Right lobe of liver (tissue), 6 donors: Measurements from ENCODE around the gene ANKRD11. TPM values are rescaled to one million over a fixed set of nuclear protein-coding genes. Genes with fewer than 3 reads are reported as not detected.
A peak's percentile ranks its signal among the peaks of the same experiment; 100 is the strongest.

Source experiments
- ATAC-seq, 4 donors: fragments of 200-7000 bp; cut with Tn5 transposase; one replicate each; pipeline ENCODE4 v1.9.1; 2020; ENCODE audit warnings: mild to moderate bottlenecking in 4 of 4, moderate library complexity in 4 of 4
- DNase-seq, 3 donors: peaks; one replicate each; pipeline ENCODE4 v3.0.0-alpha.2; 2020
- H3K27ac ChIP-seq, 3 donors: fragments of 200-600 bp; one replicate each; pipeline ENCODE4 v1.8.0; 2022
- H3K27me3 ChIP-seq, 2 donors: fragments of 200-600 bp; one replicate each; pipeline ENCODE4 v1.8.0; 2022
- H3K36me3 ChIP-seq, 4 donors: fragments of 200-600 bp; sonication (generic) in 1 of 4; one replicate each; pipeline versions ENCODE4 v1.5.1 to v1.8.0; 2017 to 2022; ENCODE audit warnings: control low read depth in 1 of 4
- H3K4me1 ChIP-seq, 4 donors: fragments of 200-600 bp; sonication (generic) in 1 of 4; one replicate each; pipeline versions ENCODE4 v1.5.1 to v1.8.0; 2017 to 2022; ENCODE audit warnings: control low read depth in 1 of 4
- H3K4me3 ChIP-seq, 3 donors: fragments of 200-600 bp; one replicate each; pipeline ENCODE4 v1.8.0; 2022
- H3K9me3 ChIP-seq, 4 donors: fragments of 200-600 bp; sonication (generic) in 1 of 4; one replicate each; pipeline versions ENCODE4 v1.5.1 to v1.8.0; 2017 to 2022; ENCODE audit warnings: control low read depth in 1 of 4
- CTCF ChIP-seq, 4 donors: fragments of 200-600 bp in 3 of 4; fragments of 450-650 bp in 1 of 4; IDR thresholded peaks; one replicate each; pipeline versions ENCODE4 v1.5.1 to v1.8.0; 2016 to 2022; ENCODE audit warnings: antibody characterized with exemption in 4 of 4, mild to moderate bottlenecking in 2 of 4
- POLR2A ChIP-seq: fragments of 450-650 bp; IDR thresholded peaks from one replicate; pipeline ENCODE4 v1.6.1; 2017; ENCODE audit warnings: antibody characterized with exemption, mild to moderate bottlenecking
- WGBS: methylation state at CpG from one replicate; pipeline ENCODE4 v1.1.6; 2018; ENCODE audit warnings: low coverage, low lambda C conversion rate; ENCODE audit not compliant: insufficient coverage; ENCODE audit errors: missing lambda C conversion rate; 5-methylcytosine and 5-hydroxymethylcytosine counted together
- intact Hi-C, 2 donors: fragments of 100-400 bp; cut with DNase I; formaldehyde crosslinking; loops; one replicate each; pipeline versions ENCODE4 v1.11.2 to v1.14.1; 2022
- total RNA-seq, 6 experiments: library from RNA; depleted of rRNA in 2 of 6; stranded (reverse); fragments of >200 nt in 2 of 6; fragmentation: NEBNext Ultra II Directional in 3 of 6; extraction: Animal tissue kit (Norgen Biotek cat#: 25700) in 3 of 6; gene quantifications; one replicate each; pipeline versions ENCODE4 v1.1.0 to v1.2.4, GENCODE V29; 2016 to 2023
- donor health status: DM: no; HTN: yes; CAD: no.
- donor health status: DM: no; HTN: no; CAD: no.
- donor health status: DM: no; HTN: no; CAD: no.
- donor health status: DM: no; HTN: yes; CAD: no.
- donor health status: DM: no; HTN: yes; CAD: no.

The ANKRD11 gene
- total RNA-seq, 6 experiments from 2014 or later, result 26.2 to 65.8 (median 41.6) TPM

GRCh38 chr16:89460556-89460955 is 29.8 kb downstream of the ANKRD11 start:
- TF ChIP-seq CTCF (IDR thresholded peaks at IDR 0.05) (no peak), POLR2A (no peak)
- no peaks in the 10 kb centered on the region for H3K27me3 ChIP-seq
- WGBS, result 85% methylated on average over 5 of the region's 6 CpGs
- no peak overlapping the region for H3K27ac ChIP-seq
- H3K4me1 ChIP-seq, result no peaks in the 10 kb centered on the region
- intact Hi-C loops, result no loop called here
- H3K4me3 ChIP-seq, result no peak overlapping the region
- H3K9me3 ChIP-seq, result no peaks in the 10 kb centered on the region
- H3K36me3 ChIP-seq, result no peaks in the 10 kb centered on the region
- ATAC-seq, result no peak
- DNase-seq, result no peak

- DNase-seq (no peak), ATAC-seq (no peak)
- intact Hi-C loops, result no loop called here
- peaks cover 0 to 5% (median 0%) of the 10 kb centered on the region in 4 donors for H3K4me1 ChIP-seq
- no peak overlapping the region for H3K27ac ChIP-seq
- TF ChIP-seq CTCF (IDR thresholded peaks at IDR 0.05) (no peak), POLR2A (no peak)
- H3K9me3 ChIP-seq, result no peaks in the 10 kb centered on the region
- H3K27me3 ChIP-seq, result no peaks in the 10 kb centered on the region
- H3K4me3 ChIP-seq, result no peak overlapping the region
- H3K36me3 ChIP-seq, result no peaks in the 10 kb centered on the region
- 94% methylated on average over 2 of the region's 2 CpGs for WGBS
Observed at GRCh38 chr16:89458967-89459366, 31.4 kb downstream of the ANKRD11 start.

DNA sequence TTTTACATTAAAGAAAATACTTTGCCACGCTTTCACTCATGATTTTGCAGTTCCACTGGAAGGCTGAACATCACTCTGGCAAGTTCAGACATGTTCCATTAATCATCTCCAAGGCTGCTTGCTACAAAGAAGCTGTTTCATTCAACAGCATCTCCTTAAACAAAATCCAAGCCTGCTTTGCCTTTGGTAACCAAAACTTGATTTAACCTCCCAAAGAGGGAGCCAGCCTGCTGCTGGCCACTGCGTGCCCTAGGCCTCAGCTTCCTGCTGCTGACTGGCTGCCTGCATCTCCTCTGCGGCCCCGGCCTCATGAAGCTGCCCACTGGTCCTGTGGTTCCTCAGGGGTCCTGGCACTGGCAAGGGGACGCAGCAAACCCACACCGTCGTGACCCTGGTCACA is 31.8 kb downstream of the ANKRD11 start:
- Histone ChIP-seq H3K4me3 (no peak overlapping the region), H3K4me1 (peaks cover 0 to 9% (median 0%) of the 10 kb centered on the region in 4 donors), H3K9me3 (no peaks in the 10 kb centered on the region), H3K27me3 (no peaks in the 10 kb centered on the region), H3K36me3 (no peaks in the 10 kb centered on the region), H3K27ac (no peak overlapping the region)
- WGBS, result 96% methylated on average over 2 of the region's 7 CpGs
- ATAC-seq (no peak), DNase-seq (no peak)
- intact Hi-C loops, result no loop called here
- TF ChIP-seq POLR2A, result no peak
- TF ChIP-seq CTCF (IDR thresholded peaks at IDR 0.05), result no peak

GRCh38 chr16:89456419-89456959 is 33.9 kb downstream of the ANKRD11 start:
- no peak for ATAC-seq
- no peak overlapping the region for H3K4me3 ChIP-seq
- no peaks in the 10 kb centered on the region for H3K9me3 ChIP-seq
- H3K27ac ChIP-seq, result no peak overlapping the region
- intact Hi-C loops, result no loop called here
- no peaks in the 10 kb centered on the region for H3K36me3 ChIP-seq
- DNase-seq, result no peak
- 81% methylated on average over 12 of the region's 12 CpGs for WGBS
- H3K27me3 ChIP-seq, result no peaks in the 10 kb centered on the region
- H3K4me1 ChIP-seq, result peaks cover 0 to 12% (median 0%) of the 10 kb centered on the region in 4 donors
- no peak for TF ChIP-seq CTCF (IDR thresholded peaks at IDR 0.05)
- TF ChIP-seq POLR2A, result no peak

- ATAC-seq (peak in 1 of 4 donors; percentile 22), DNase-seq (no peak)
- H3K9me3 ChIP-seq, result no peaks in the 10 kb centered on the region
- no peak overlapping the region for H3K4me3 ChIP-seq
- H3K4me1 ChIP-seq, result peaks cover 0 to 12% (median 0%) of the 10 kb centered on the region in 4 donors
- no peaks in the 10 kb centered on the region for H3K27me3 ChIP-seq
- no peaks in the 10 kb centered on the region for H3K36me3 ChIP-seq
- intact Hi-C loops, result no loop called here
- TF ChIP-seq CTCF (IDR thresholded peaks at IDR 0.05) (no peak), POLR2A (no peak)
- H3K27ac ChIP-seq, result no peak overlapping the region
- WGBS, result no CpG with 5 or more reads among the region's 2 CpGs
Observed at GRCh38 chr16:89455692-89456091, 34.7 kb downstream of the ANKRD11 start.
